GM23248 (cell line): ENCODE data around the gene JUND.

Source experiments
- EZH2 ChIP-seq: fragments of 200-600 bp; sonication (generic); IDR thresholded peaks from 2 replicates; pipeline ENCODE4 v1.6.1; 2018; ENCODE audit warnings: antibody characterized with exemption, mild to moderate bottlenecking; ENCODE audit not compliant: insufficient read depth, poor library complexity, severe bottlenecking
- EZH2phosphoT487 ChIP-seq: fragments of 200-600 bp; sonication (generic); IDR thresholded peaks from 2 replicates; pipeline ENCODE4 v1.6.1; 2018; ENCODE audit warnings: antibody characterized with exemption, moderate library complexity, mild to moderate bottlenecking, low read depth; ENCODE audit not compliant: insufficient read depth

- TF ChIP-seq EZH2 = no peak
- TF ChIP-seq EZH2phosphoT487 = no peak
These were observed 9.7 kb upstream of the JUND start for GRCh38 chr19:18291019-18291524.
